B cell (primary cell): Measurements from ENCODE around the gene GIT1. TPM values are rescaled to one million over a fixed set of nuclear protein-coding genes. Genes with fewer than 3 reads are reported as not detected.
A peak's percentile ranks its signal among the peaks of the same experiment; 100 is the strongest.

Experiments used
- ATAC-seq: fragments of 200-7000 bp; cut with Tn5 transposase; one replicate; pipeline ENCODE4 v1.10.0; 2021; ENCODE audit warnings: low read depth, mild to moderate bottlenecking, moderate number of reproducible peaks, moderate library complexity
- CTCF ChIA-PET: fragments of 350-600 bp; sonication (Branson Sonifier 250); formaldehyde crosslinking; loops from one replicate; lab custom pipeline; 2021; ENCODE audit warnings: antibody characterized with exemption, inconsistent platforms; lab: Charles Lee
- POLR2A ChIA-PET: fragments of 350-600 bp; sonication (Branson Sonifier 250); formaldehyde crosslinking; loops from one replicate; lab custom pipeline; 2021; ENCODE audit warnings: antibody characterized with exemption; lab: Charles Lee
- DNase-seq: peaks from one replicate; pipeline ENCODE4 v3.0.0; 2013
- H2AFZ ChIP-seq: 2 replicates; pipeline ENCODE4 v1.6.1; 2012; ENCODE audit warnings: mild to moderate bottlenecking, low read depth, low read length; ENCODE audit not compliant: insufficient read depth, poor library complexity, severe bottlenecking
- H3K27ac ChIP-seq, 2 donors: 1 replicate in 1 of 2; 2 replicates in 1 of 2; pipeline ENCODE4 v1.5.1; 2012 to 2013; ENCODE audit warnings: low read length in 2 of 2, mild to moderate bottlenecking in 2 of 2, moderate library complexity in 1 of 2
- H3K27me3 ChIP-seq, 4 experiments: fragments of 200-600 bp in 1 of 4; sonication (generic) in 1 of 4; replicated peaks in 1 of 4; 1 replicate in 2 of 4; 2 replicates in 2 of 4; pipeline versions ENCODE4 v1.6.1 to v1.7.0; 2013 to 2016; ENCODE audit warnings: low read length in 3 of 4, mild to moderate bottlenecking in 2 of 4, mixed read lengths in 1 of 4, moderate library complexity in 1 of 4; ENCODE audit not compliant: insufficient read depth in 4 of 4, control insufficient read depth in 3 of 4; ENCODE audit errors: control extremely low read depth in 1 of 4
- H3K36me3 ChIP-seq, 2 experiments: replicated peaks in 1 of 2; 1 replicate in 1 of 2; 2 replicates in 1 of 2; pipeline versions ENCODE4 v1.6.1 to v1.7.1; 2013; ENCODE audit warnings: low read length in 1 of 2; ENCODE audit not compliant: insufficient read depth in 2 of 2, control insufficient read depth in 1 of 2; ENCODE audit errors: control extremely low read depth in 1 of 2, extremely low read depth in 1 of 2
- H3K4me1 ChIP-seq, 2 donors: fragments of 200-600 bp in 1 of 2; sonication (generic) in 1 of 2; 1 replicate in 1 of 2; 2 replicates in 1 of 2; pipeline versions ENCODE4 v1.5.1 to v1.6.1; 2013 to 2017; ENCODE audit warnings: low read length in 2 of 2; ENCODE audit not compliant: control insufficient read depth in 2 of 2, insufficient read depth in 2 of 2
- H3K4me2 ChIP-seq: replicated peaks from 2 replicates; pipeline ENCODE3; 2012; ENCODE audit warnings: mild to moderate bottlenecking, low read depth, low read length; ENCODE audit not compliant: poor library complexity, severe bottlenecking
- H3K4me3 ChIP-seq, 5 experiments: fragments of 200-600 bp in 1 of 5; sonication (generic) in 1 of 5; 1 replicate in 3 of 5; 2 replicates in 2 of 5; pipeline versions ENCODE4 v1.5.1 to v1.7.0; 2011 to 2016; ENCODE audit warnings: low read length in 4 of 5, mild to moderate bottlenecking in 4 of 5, low read depth in 2 of 5, control low read depth in 1 of 5, moderate library complexity in 1 of 5; ENCODE audit not compliant: insufficient read depth in 1 of 5; ENCODE audit errors: control extremely low read depth in 1 of 5, extremely low read depth in 1 of 5
- H3K79me2 ChIP-seq: fragments of 200-600 bp; sonication (generic); one replicate; pipeline ENCODE4 v1.6.0; 2016; ENCODE audit warnings: low read length; ENCODE audit not compliant: control insufficient read depth, insufficient read depth
- H3K9ac ChIP-seq: fragments of 200-600 bp; sonication (generic); 2 replicates; pipeline ENCODE4 v1.6.1; 2017; ENCODE audit warnings: mild to moderate bottlenecking, low read length, moderate library complexity
- H3K9me3 ChIP-seq, 3 donors: one replicate each; pipeline versions ENCODE4 v1.6.1 to v1.7.1; 2013; ENCODE audit warnings: low read length in 2 of 3; ENCODE audit not compliant: control insufficient read depth in 2 of 3, insufficient read depth in 1 of 3; ENCODE audit errors: control extremely low read depth in 1 of 3
- H4K20me1 ChIP-seq: 2 replicates; pipeline ENCODE4 v1.6.0; 2012; ENCODE audit warnings: mild to moderate bottlenecking, low read length; ENCODE audit not compliant: insufficient read depth, control insufficient read depth, poor library complexity, severe bottlenecking
- H3K27ac Mint-ChIP-seq: one replicate; pipeline ENCODE4 v1.8.0; 2021; ENCODE audit warnings: mixed read lengths
- H3K27me3 Mint-ChIP-seq: one replicate; pipeline ENCODE4 v1.8.0; 2021; ENCODE audit warnings: mixed read lengths
- H3K4me1 Mint-ChIP-seq: one replicate; pipeline ENCODE4 v1.8.0; 2021; ENCODE audit warnings: mixed read lengths
- H3K4me3 Mint-ChIP-seq: one replicate; pipeline ENCODE4 v1.8.0; 2021; ENCODE audit warnings: mixed read lengths
- H3K9me3 Mint-ChIP-seq: one replicate; pipeline ENCODE4 v1.8.0; 2022; ENCODE audit warnings: mixed read lengths; ENCODE audit not compliant: insufficient read depth
- EZH2 ChIP-seq: IDR thresholded peaks from 2 replicates; pipeline ENCODE4 v1.6.1; 2012; ENCODE audit warnings: borderline replicate concordance, low read depth, mild to moderate bottlenecking, moderate library complexity, low read length; ENCODE audit not compliant: insufficient read depth, poor library complexity, severe bottlenecking
- WGBS: methylation state at CpG from one replicate; pipeline ENCODE4 v1.1.5; 2013; ENCODE audit warnings: missing lambda C conversion rate; ENCODE audit not compliant: insufficient coverage; 5-methylcytosine and 5-hydroxymethylcytosine counted together
- intact Hi-C: fragments of 100-400 bp; cut with micrococcal nuclease; formaldehyde crosslinking; loops from one replicate; pipeline ENCODE4 v1.10.0; 2022
- polyA plus RNA-seq: library from polyadenylated mRNA; depleted of rRNA; stranded (reverse); fragments of >200 nt; gene quantifications from 2 replicates; pipeline ENCODE4 v1.2.3, GENCODE V29; 2012
- total RNA-seq, 2 donors: library from RNA; stranded (reverse); fragments of 120-200 nt in 1 of 2; gene quantifications; 1 replicate in 1 of 2; 2 replicates in 1 of 2; pipeline versions ENCODE4 v1.2.3 to v1.2.4, GENCODE V29; 2013 to 2022
- TF ChIP-seq, protein P1 (sequence below): fragments of 200-600 bp; IDR thresholded peaks from one replicate; pipeline ENCODE4 v1.8.0; 2022; ENCODE audit warnings: antibody characterized with exemption, mild to moderate bottlenecking

The GIT1 gene
- total and polyA plus RNA-seq, 2 donors (not counting 1 experiment from before 2014, with no cell fraction given), result 49.3 to 61.9 TPM

- peak; percentile 11 for ATAC-seq
- intact Hi-C loops, result loop anchor here (1.0 to 10.0 kb wide), 3 partner anchors 47 to 320 kb away; partner anchors contain the start of genes NUFIP2 and TP53I13
- TF ChIP-seq EZH2, result no peak
- TF ChIP-seq, protein P1, sequence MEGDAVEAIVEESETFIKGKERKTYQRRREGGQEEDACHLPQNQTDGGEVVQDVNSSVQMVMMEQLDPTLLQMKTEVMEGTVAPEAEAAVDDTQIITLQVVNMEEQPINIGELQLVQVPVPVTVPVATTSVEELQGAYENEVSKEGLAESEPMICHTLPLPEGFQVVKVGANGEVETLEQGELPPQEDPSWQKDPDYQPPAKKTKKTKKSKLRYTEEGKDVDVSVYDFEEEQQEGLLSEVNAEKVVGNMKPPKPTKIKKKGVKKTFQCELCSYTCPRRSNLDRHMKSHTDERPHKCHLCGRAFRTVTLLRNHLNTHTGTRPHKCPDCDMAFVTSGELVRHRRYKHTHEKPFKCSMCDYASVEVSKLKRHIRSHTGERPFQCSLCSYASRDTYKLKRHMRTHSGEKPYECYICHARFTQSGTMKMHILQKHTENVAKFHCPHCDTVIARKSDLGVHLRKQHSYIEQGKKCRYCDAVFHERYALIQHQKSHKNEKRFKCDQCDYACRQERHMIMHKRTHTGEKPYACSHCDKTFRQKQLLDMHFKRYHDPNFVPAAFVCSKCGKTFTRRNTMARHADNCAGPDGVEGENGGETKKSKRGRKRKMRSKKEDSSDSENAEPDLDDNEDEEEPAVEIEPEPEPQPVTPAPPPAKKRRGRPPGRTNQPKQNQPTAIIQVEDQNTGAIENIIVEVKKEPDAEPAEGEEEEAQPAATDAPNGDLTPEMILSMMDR, result no peak
- WGBS, result 3% methylated on average over 14 of the region's 15 CpGs
- Mint-ChIP-seq H3K4me1 (peaks cover 39% of the 10 kb centered on the region), H3K27me3 (peaks cover 5% of the 10 kb centered on the region), H3K9me3 (no peaks in the 10 kb centered on the region), H3K4me3 (peak overlapping the region; percentile 90), H3K27ac (peak overlapping the region; percentile 68)
- peaks cover 6% of the 10 kb centered on the region for H3K79me2 ChIP-seq
- peaks cover 51 to 56% of the 10 kb centered on the region in 2 donors for H3K4me1 ChIP-seq
- no peak overlapping the region for H3K27ac ChIP-seq
- H3K4me3 ChIP-seq, result peak overlapping the region; percentile 36 to 73 (median 50)
- DNase-seq, result no peak
- H3K36me3 ChIP-seq, result no peaks in the 10 kb centered on the region
- peak overlapping the region; percentile 88 for H2AFZ ChIP-seq
- CTCF ChIA-PET, result interaction anchor here (1.3 to 15.4 kb wide), 9 partner anchors 18 to 315 kb away, joined by 3 to 336 read pairs (median 23); partner anchors contain the start of genes ABHD15, ANKRD13B, GIT1 and SSH2
- peak overlapping the region; percentile 68 for H3K9ac ChIP-seq
- peaks cover 41% of the 10 kb centered on the region for H4K20me1 ChIP-seq
- H3K27me3 ChIP-seq, result peaks cover 0 to 40% (median 12%) of the 10 kb centered on the region in 4 experiments
- no peaks in the 10 kb centered on the region for H3K9me3 ChIP-seq
- H3K4me2 ChIP-seq, result peak overlapping the region; percentile 100
- POLR2A ChIA-PET, result interaction anchor here (0.7 to 1.6 kb wide), 6 partner anchors 23 to 315 kb away, joined by 3 to 7 read pairs (median 3); partner anchors contain the start of genes ABHD15 and SSH2
Measured at GRCh38 chr17:29615048-29615385, 25.6 kb upstream of the GIT1 start.

- H3K27ac ChIP-seq, result no peak overlapping the region
- TF ChIP-seq, protein P1, result no peak
- TF ChIP-seq EZH2, result no peak
- no peaks in the 10 kb centered on the region for H3K36me3 ChIP-seq
- no peaks in the 10 kb centered on the region for H3K9me3 ChIP-seq
- Mint-ChIP-seq H3K4me3 (peak overlapping the region; percentile 90), H3K4me1 (peaks cover 39% of the 10 kb centered on the region), H3K27ac (peak overlapping the region; percentile 68), H3K27me3 (peaks cover 5% of the 10 kb centered on the region), H3K9me3 (no peaks in the 10 kb centered on the region)
- H2AFZ ChIP-seq, result no peak overlapping the region
- DNase-seq (peak; percentile 36), ATAC-seq (no peak)
- 82% methylated on average over 10 of the region's 16 CpGs for WGBS
- peak overlapping the region; percentile 68 for H3K9ac ChIP-seq
- intact Hi-C loops, result loop anchor here (1.0 to 10.0 kb wide), 3 partner anchors 46 to 320 kb away; partner anchors contain the start of genes NUFIP2 and TP53I13
- H3K4me2 ChIP-seq, result peak overlapping the region; percentile 100
- CTCF ChIA-PET, result interaction anchor here (1.2 to 15.4 kb wide), 9 partner anchors 8 to 315 kb away, joined by 3 to 336 read pairs (median 6); partner anchors contain the start of genes ABHD15, ANKRD13B, CORO6 and GIT1
- H3K27me3 ChIP-seq, result peaks cover 0 to 40% (median 12%) of the 10 kb centered on the region in 4 experiments
- peaks cover 41% of the 10 kb centered on the region for H4K20me1 ChIP-seq
- peaks cover 51 to 56% of the 10 kb centered on the region in 2 donors for H3K4me1 ChIP-seq
- H3K4me3 ChIP-seq, result peak overlapping the region in 2 of 5 experiments; percentile 56 to 73
- H3K79me2 ChIP-seq, result peaks cover 6% of the 10 kb centered on the region
- POLR2A ChIA-PET, result interaction anchor here (1.2 to 1.5 kb wide), 3 partner anchors 23 to 316 kb away, joined by 3 to 7 read pairs (median 3); partner anchors contain the start of gene SSH2
Measured at GRCh38 chr17:29614349-29615047, 25.1 kb upstream of the GIT1 start.
